ENCODE results near the gene OAS3. TPM values are rescaled to one million over a fixed set of nuclear protein-coding genes. Genes with fewer than 3 reads are reported as not detected.

Gene OAS3
- total and polyA plus RNA-seq, 10 of the 15 experiments (the other 5 are each of a cell fraction or from before 2014, with no cell fraction given): 5.1 to 107 (median 18.0) TPM

DNA sequence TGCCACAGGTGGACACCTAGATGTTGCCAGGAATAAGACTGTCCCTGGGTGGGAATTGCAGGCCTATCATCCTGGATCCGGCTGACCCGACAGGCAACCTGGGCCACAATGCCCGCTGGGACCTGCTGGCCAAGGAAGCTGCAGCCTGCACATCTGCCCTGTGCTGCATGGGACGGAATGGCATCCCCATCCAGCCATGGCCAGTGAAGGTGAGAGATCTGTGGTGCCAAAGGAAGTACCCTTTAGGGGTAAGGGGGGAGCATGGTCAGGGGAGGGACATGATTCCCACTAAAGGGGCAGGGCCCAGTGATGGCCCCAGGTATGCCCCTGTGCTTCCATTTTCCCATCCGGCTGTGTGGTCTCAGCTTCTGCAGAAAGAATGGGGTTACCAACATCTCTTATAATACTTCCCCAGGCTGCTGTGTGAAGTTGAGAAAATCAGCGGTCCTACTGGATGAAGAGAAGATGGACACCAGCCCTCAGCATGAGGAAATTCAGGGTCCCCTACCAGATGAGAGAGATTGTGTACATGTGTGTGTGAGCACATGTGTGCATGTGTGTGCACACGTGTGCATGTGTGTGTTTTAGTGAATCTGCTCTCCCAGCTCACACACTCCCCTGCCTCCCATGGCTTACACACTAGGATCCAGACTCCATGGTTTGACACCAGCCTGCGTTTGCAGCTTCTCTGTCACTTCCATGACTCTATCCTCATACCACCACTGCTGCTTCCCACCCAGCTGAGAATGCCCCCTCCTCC, 31.5 kb downstream of the OAS3 start:
- Histone ChIP-seq H2AFZ (ENCODE audit: control insufficient read depth, low read depth, low read length) (no peak overlapping the region), H3K27ac (ENCODE audit: control insufficient read depth, insufficient read depth) (no peak overlapping the region), H3K79me2 (ENCODE audit: control insufficient read depth, insufficient read depth, low read length) (no peaks in the 10 kb centered on the region), H3K27me3 (replicated peaks in 1 of 2; ENCODE audit: control insufficient read depth in 2 of 2, insufficient read depth in 2 of 2, low read length in 1 of 2) (no peaks in the 10 kb centered on the region), H4K20me1 (ENCODE audit: control insufficient read depth, insufficient read depth) (no peaks in the 10 kb centered on the region), H3K4me3 (no peak overlapping the region), H3K9me3 (replicated peaks; ENCODE audit: control insufficient read depth, insufficient read depth, low read length) (no peaks in the 10 kb centered on the region), H3K36me3 (ENCODE audit: control insufficient read depth in 2 of 2, insufficient read depth in 2 of 2, low read length in 1 of 2) (peaks cover 3 to 8% of the 10 kb centered on the region in 2 experiments; a peak in 3 of 4 replicates), H3K4me1 (ENCODE audit: control insufficient read depth, insufficient read depth, low read length) (no peaks in the 10 kb centered on the region), H3K4me2 (ENCODE audit: control insufficient read depth, insufficient read depth) (no peak overlapping the region), H3K9ac (ENCODE audit: control insufficient read depth, insufficient read depth, low read length) (no peak overlapping the region)
- ChIA-PET SMC1A (ENCODE audit: uncharacterized antibody, unreplicated experiment) (interaction anchor here (0.6 kb wide), 1 partner anchor 32 kb away, joined by 3 read pairs; no protein-coding TSS in a partner anchor), CTCF (no interaction called here), RAD21 (ENCODE audit: unreplicated experiment) (no interaction called here), POLR2A (no interaction called here)
- in situ Hi-C loops (cut with MboI): no loop called here
- DNase-seq (ENCODE audit: low read depth, low spot score) (no peak), FAIRE-seq (no peak), ATAC-seq (no peak)
- intact Hi-C loops (cut with micrococcal nuclease; ENCODE audit: unreplicated experiment): no loop called here
- WGBS (ENCODE audit: insufficient coverage, insufficient replicate concordance, low lambda C conversion rate, missing lambda C conversion rate): 85% methylated on average over 8 of the region's 8 CpGs
- BruUV-seq (replicated peaks): no TSS peak
- TF ChIP-seq SMARCA5 (IDR thresholded peaks at IDR 0.05): no peak
- TF ChIP-seq STAT1 (conservative IDR thresholded peaks at IDR 0.05): no peak
- TF ChIP-seq, protein P1, sequence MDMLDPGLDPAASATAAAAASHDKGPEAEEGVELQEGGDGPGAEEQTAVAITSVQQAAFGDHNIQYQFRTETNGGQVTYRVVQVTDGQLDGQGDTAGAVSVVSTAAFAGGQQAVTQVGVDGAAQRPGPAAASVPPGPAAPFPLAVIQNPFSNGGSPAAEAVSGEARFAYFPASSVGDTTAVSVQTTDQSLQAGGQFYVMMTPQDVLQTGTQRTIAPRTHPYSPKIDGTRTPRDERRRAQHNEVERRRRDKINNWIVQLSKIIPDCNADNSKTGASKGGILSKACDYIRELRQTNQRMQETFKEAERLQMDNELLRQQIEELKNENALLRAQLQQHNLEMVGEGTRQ (IDR thresholded peaks at IDR 0.05; ENCODE audit: borderline replicate concordance, low read depth, low read length): no peak
- TF ChIP-seq YBX1 (IDR thresholded peaks at IDR 0.05): no peak
- no peak for TF ChIP-seq TCF12 (IDR thresholded peaks at IDR 0.05; ENCODE audit: low read depth, low read length)
- TF ChIP-seq MXI1 (IDR thresholded peaks at IDR 0.05; ENCODE audit: low read depth, low read length): no peak
- no peak for TF ChIP-seq RBBP5 (conservative IDR thresholded peaks at IDR 0.05)
